ENCODE results near the gene HOXD3.

GRCh38 chr2:176147800-176148496, 9.2 kb upstream of the HOXD3 start:
- no peak for TF ChIP-seq CTCF (IDR thresholded peaks at IDR 0.05)
- no peak for TF ChIP-seq POLR2A (IDR thresholded peaks at IDR 0.05)
- no peak for TF ChIP-seq EP300 (IDR thresholded peaks at IDR 0.05)
